K562 (cell line): ENCODE results near the gene GPHN. TPM values are rescaled to one million over a fixed set of nuclear protein-coding genes. Genes with fewer than 3 reads are reported as not detected.

Experiments
- ATF1 ChIP-seq, 2 experiments: fragments of 450-650 bp in 1 of 2; IDR thresholded peaks; 2 replicates each; pipeline ENCODE4 v1.6.1; 2016; ENCODE audit warnings: missing compliant biosample characterization in 1 of 2, missing genetic modification characterization in 1 of 2
- CBFA2T2 ChIP-seq: fragments of 450-650 bp; conservative IDR thresholded peaks from 2 replicates; pipeline ENCODE4 v1.6.1; 2017; ENCODE audit warnings: mild to moderate bottlenecking
- CBX3 ChIP-seq, 2 experiments: IDR thresholded peaks; 1 replicate in 1 of 2; 2 replicates in 1 of 2; pipeline ENCODE4 v1.6.1; 2012; ENCODE audit warnings: inconsistent platforms in 2 of 2, low read length in 2 of 2, borderline replicate concordance in 1 of 2, control low read depth in 1 of 2
- HNRNPL ChIP-seq: fragments of 200-400 bp; formaldehyde crosslinking; IDR thresholded peaks from 2 replicates; pipeline ENCODE4 v1.6.1; 2017; ENCODE audit warnings: low read depth, mild to moderate bottlenecking, low read length
- HNRNPLL ChIP-seq: fragments of 200-400 bp; formaldehyde crosslinking; IDR thresholded peaks from 2 replicates; pipeline ENCODE4 v1.6.1; 2017; ENCODE audit warnings: low read length, low read depth, mild to moderate bottlenecking; ENCODE audit not compliant: poor library complexity, severe bottlenecking
- KAT7 ChIP-seq: sonication (generic); formaldehyde crosslinking; IDR thresholded peaks from 2 replicates; pipeline ENCODE4 v1.8.0; 2022; ENCODE audit warnings: missing genetic modification reagents, mild to moderate bottlenecking, borderline replicate concordance
- KDM1A ChIP-seq, 2 experiments: fragments of 450-650 bp; IDR thresholded peaks; 2 replicates each; pipeline ENCODE4 v1.6.1; 2016; ENCODE audit warnings: mild to moderate bottlenecking in 2 of 2
- KDM5B ChIP-seq: fragments of 200-600 bp; sonication (generic); IDR thresholded peaks from 2 replicates; pipeline ENCODE4 v1.6.1; 2012; ENCODE audit warnings: low read depth, mild to moderate bottlenecking, moderate library complexity, low read length, control low read depth, inconsistent platforms; ENCODE audit not compliant: insufficient replicate concordance
- KLF13 ChIP-seq: fragments of 450-650 bp; IDR thresholded peaks from 2 replicates; pipeline ENCODE4 v1.6.1; 2016; ENCODE audit warnings: missing genetic modification characterization, low read depth, mild to moderate bottlenecking, missing compliant biosample characterization, moderate library complexity, borderline replicate concordance
- MAZ ChIP-seq, 2 experiments: fragments of 450-650 bp in 1 of 2; sonication (generic) in 1 of 2; formaldehyde crosslinking; IDR thresholded peaks in 1 of 2; conservative IDR thresholded peaks in 1 of 2; 2 replicates each; pipeline versions ENCODE4 v1.4.0 to v1.5.0; 2020; ENCODE audit warnings: mild to moderate bottlenecking in 1 of 2, missing genetic modification reagents in 1 of 2
- NFIC ChIP-seq: fragments of 450-650 bp; IDR thresholded peaks from 2 replicates; pipeline ENCODE4 v1.6.1; 2017; ENCODE audit warnings: mild to moderate bottlenecking, inconsistent platforms
- NFYB ChIP-seq: IDR thresholded peaks from 2 replicates; pipeline ENCODE4 v1.6.1; 2011; ENCODE audit warnings: mild to moderate bottlenecking, moderate library complexity; ENCODE audit not compliant: insufficient read length; ENCODE audit errors: extremely low read depth
- RBFOX2 ChIP-seq: fragments of 200-400 bp; formaldehyde crosslinking; IDR thresholded peaks from 2 replicates; pipeline ENCODE4 v1.6.1; 2017; ENCODE audit warnings: low read depth, mild to moderate bottlenecking, low read length, moderate library complexity
- TAF9B ChIP-seq: fragments of 450-650 bp; IDR thresholded peaks from 2 replicates; pipeline ENCODE4 v1.6.1; 2018; ENCODE audit warnings: mild to moderate bottlenecking; ENCODE audit not compliant: partially characterized antibody
- ZBTB17 ChIP-seq: fragments of 450-650 bp; formaldehyde crosslinking; IDR thresholded peaks from 2 replicates; pipeline ENCODE4 v1.4.0; 2020; ENCODE audit warnings: mild to moderate bottlenecking
- ZNF766 ChIP-seq: fragments of 200-800 bp; sonication (Bioruptor generic); conservative IDR thresholded peaks from 2 replicates; pipeline ENCODE4 v1.6.1; 2016; ENCODE audit warnings: missing genetic modification characterization, missing compliant biosample characterization
- polyA plus RNA-seq, 8 experiments: library from polyadenylated mRNA; depleted of rRNA in 4 of 8; stranded (reverse) in 5 of 8; unstranded in 3 of 8; fragments of >200 nt; fragmentation: Nextera tagmentation in 2 of 8; fragmentation: Illumina TruSeq in 1 of 8; extraction: Ambion mirVana in 2 of 8; extraction: Trizol in 1 of 8; gene quantifications; 2 replicates each; pipeline versions ENCODE4 v1.2.1 to v1.2.3, GENCODE V29; 2011 to 2014; ENCODE audit warnings: inconsistent platforms in 1 of 8, missing spikeins in 1 of 8
- total RNA-seq, 7 experiments: library from RNA; depleted of rRNA in 6 of 7; stranded (reverse); fragments of >200 nt in 6 of 7; fragmentation: Illumina TruSeq in 2 of 7; extraction: Trizol in 2 of 7; gene quantifications; 2 replicates each; pipeline versions ENCODE4 v1.2.1 to v1.2.3, GENCODE V29; 2011 to 2021; ENCODE audit warnings: low replicate concordance in 1 of 7
- TF ChIP-seq, protein P1 (sequence below): sonication (generic); formaldehyde crosslinking; IDR thresholded peaks from 2 replicates; pipeline ENCODE4 v1.8.0; 2023; ENCODE audit warnings: mild to moderate bottlenecking, missing genetic modification reagents
- TF ChIP-seq, protein P2 (sequence below): sonication (generic); formaldehyde crosslinking; IDR thresholded peaks from 2 replicates; pipeline ENCODE4 v1.8.1; 2023; ENCODE audit warnings: mild to moderate bottlenecking, missing genetic modification reagents, moderate library complexity

GPHN gene
- total and polyA plus RNA-seq, 9 of the 15 experiments (the other 6 are each of a cell fraction or from before 2014, with no cell fraction given), result 5.9 to 16.0 (median 11.4) TPM

DNA sequence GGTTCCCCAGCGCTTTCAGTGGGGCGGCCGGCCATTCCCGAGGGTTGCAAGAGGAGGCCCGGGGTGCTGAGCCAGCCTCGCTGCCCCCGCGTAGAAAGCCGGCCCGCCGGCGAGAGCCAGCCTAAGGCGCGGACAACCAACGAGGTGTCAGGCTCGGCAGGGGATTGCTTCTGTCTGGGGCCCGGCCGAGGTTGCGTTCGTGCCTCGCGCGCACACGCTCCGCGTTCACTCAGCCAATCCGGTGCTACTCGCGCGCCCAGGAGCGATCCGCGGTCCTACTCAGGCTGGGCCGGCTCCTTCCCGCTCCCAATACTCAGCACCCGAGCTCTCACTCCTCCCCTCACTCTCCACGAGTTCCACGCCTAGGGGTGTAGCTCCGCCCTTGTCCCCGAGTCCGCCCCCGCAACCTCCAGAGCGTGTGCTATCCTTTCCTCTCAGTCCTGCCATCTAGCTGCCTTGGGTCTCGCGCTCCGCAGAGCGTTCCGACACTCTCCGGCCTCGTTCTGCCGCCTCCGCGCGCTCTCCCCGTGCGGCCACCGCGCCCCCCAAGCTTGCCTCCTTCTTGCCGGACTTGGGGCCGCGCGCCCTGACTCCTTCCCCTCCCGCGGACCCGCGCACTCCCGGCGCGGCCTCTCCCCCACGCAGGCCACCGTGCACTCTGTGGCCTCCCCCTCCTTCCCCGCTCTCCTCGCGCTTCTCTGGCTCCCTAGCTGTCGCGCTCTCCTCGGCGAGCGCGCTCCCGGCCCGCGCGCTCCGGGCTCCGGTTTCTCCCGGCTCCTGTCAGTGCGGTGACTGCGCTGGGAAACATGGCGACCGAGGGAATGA, at the start of gene GPHN (continued):
- TF ChIP-seq, protein P1, sequence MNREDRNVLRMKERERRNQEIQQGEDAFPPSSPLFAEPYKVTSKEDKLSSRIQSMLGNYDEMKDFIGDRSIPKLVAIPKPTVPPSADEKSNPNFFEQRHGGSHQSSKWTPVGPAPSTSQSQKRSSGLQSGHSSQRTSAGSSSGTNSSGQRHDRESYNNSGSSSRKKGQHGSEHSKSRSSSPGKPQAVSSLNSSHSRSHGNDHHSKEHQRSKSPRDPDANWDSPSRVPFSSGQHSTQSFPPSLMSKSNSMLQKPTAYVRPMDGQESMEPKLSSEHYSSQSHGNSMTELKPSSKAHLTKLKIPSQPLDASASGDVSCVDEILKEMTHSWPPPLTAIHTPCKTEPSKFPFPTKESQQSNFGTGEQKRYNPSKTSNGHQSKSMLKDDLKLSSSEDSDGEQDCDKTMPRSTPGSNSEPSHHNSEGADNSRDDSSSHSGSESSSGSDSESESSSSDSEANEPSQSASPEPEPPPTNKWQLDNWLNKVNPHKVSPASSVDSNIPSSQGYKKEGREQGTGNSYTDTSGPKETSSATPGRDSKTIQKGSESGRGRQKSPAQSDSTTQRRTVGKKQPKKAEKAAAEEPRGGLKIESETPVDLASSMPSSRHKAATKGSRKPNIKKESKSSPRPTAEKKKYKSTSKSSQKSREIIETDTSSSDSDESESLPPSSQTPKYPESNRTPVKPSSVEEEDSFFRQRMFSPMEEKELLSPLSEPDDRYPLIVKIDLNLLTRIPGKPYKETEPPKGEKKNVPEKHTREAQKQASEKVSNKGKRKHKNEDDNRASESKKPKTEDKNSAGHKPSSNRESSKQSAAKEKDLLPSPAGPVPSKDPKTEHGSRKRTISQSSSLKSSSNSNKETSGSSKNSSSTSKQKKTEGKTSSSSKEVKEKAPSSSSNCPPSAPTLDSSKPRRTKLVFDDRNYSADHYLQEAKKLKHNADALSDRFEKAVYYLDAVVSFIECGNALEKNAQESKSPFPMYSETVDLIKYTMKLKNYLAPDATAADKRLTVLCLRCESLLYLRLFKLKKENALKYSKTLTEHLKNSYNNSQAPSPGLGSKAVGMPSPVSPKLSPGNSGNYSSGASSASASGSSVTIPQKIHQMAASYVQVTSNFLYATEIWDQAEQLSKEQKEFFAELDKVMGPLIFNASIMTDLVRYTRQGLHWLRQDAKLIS (CRISPR knock-in tag), result peak; percentile 64; the same call in 1 of the 2 replicates
- no peak for TF ChIP-seq CBFA2T2
- peak; percentile 28 for TF ChIP-seq TAF9B
- TF ChIP-seq CBX3 (IDR thresholded peaks at IDR 0.05; ENCODE audit: borderline replicate concordance in 1 of 2, low read length in 2 of 2), result 0 out of 3 replicates have a peak, but pooled peaks of 1 of the 2 experiments have one; percentile 11
- peak; percentile 53 for TF ChIP-seq ZNF766 (CRISPR knock-in tag)
- TF ChIP-seq HNRNPL, result peak; percentile 64; the same call in 1 of the 2 replicates
- TF ChIP-seq NFYB, result peak; percentile 57
- peak; percentile 26 for TF ChIP-seq KDM5B
- TF ChIP-seq KDM1A (IDR thresholded peaks at IDR 0.05), result no peak
- 0 out of 2 replicates have a peak, but pooled peaks have one; percentile 19 for TF ChIP-seq NFIC
- TF ChIP-seq KAT7 (CRISPR knock-in tag), result peak; percentile 87; the same call in 1 of the 2 replicates
- TF ChIP-seq KLF13 (tag), result no peak
- TF ChIP-seq ZBTB17 (CRISPR knock-in tag), result peak; percentile 99
- TF ChIP-seq HNRNPLL, result peak; percentile 19
- peak in 1 of 2 experiments; percentile 11; a peak in 2 of 4 replicates for TF ChIP-seq MAZ (CRISPR knock-in tag; conservative IDR thresholded peaks at IDR 0.05 in 1 of 2, IDR thresholded peaks at IDR 0.05 in 1 of 2)
- peak; percentile 91 for TF ChIP-seq RBFOX2
- TF ChIP-seq, protein P2, sequence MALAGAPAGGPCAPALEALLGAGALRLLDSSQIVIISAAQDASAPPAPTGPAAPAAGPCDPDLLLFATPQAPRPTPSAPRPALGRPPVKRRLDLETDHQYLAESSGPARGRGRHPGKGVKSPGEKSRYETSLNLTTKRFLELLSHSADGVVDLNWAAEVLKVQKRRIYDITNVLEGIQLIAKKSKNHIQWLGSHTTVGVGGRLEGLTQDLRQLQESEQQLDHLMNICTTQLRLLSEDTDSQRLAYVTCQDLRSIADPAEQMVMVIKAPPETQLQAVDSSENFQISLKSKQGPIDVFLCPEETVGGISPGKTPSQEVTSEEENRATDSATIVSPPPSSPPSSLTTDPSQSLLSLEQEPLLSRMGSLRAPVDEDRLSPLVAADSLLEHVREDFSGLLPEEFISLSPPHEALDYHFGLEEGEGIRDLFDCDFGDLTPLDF (CRISPR knock-in tag), result 0 out of 2 replicates have a peak, but pooled peaks have one; percentile 52
- 0 out of 2 replicates have a peak, but pooled peaks have one; percentile 12 for TF ChIP-seq ATF1 (CRISPR knock-in tag; IDR thresholded peaks at IDR 0.05)
- peak; percentile 76 for TF ChIP-seq ATF1 (tag; IDR thresholded peaks at IDR 0.05)
